IPS-NIHi7 (cell line): ENCODE measurements around the gene MYL7.
A peak's percentile ranks its signal among the peaks of the same experiment; 100 is the strongest.

Experiments
- DNase-seq: peaks from one replicate; pipeline ENCODE4 v3.0.0; 2012; ENCODE audit warnings: mixed read lengths; ENCODE audit errors: extremely low spot score

The MYL7 gene

GRCh38 chr7:44150466-44150832 lies 9.3 kb upstream of the MYL7 start:
- DNase-seq = no peak

- no peak for DNase-seq
Measured at GRCh38 chr7:44149571-44150465, 8.7 kb upstream of the MYL7 start.

- DNase-seq = no peak
Measured at GRCh38 chr7:44148961-44149536, 7.9 kb upstream of the MYL7 start.

- no peak for DNase-seq
Measured at GRCh38 chr7:44148166-44148565, 7.0 kb upstream of the MYL7 start.

GRCh38 chr7:44147026-44147991 lies 6.2 kb upstream of the MYL7 start:
- DNase-seq = no peak

- DNase-seq = peak; percentile 99
Measured at GRCh38 chr7:44145969-44146911, 5.1 kb upstream of the MYL7 start.

GRCh38 chr7:44145479-44145968 lies 4.4 kb upstream of the MYL7 start:
- no peak for DNase-seq

- no peak for DNase-seq
Measured at GRCh38 chr7:44144968-44145478, 3.9 kb upstream of the MYL7 start.

GRCh38 chr7:44144426-44144967 lies 3.4 kb upstream of the MYL7 start:
- DNase-seq = no peak

GRCh38 chr7:44143646-44144250 lies 2.6 kb upstream of the MYL7 start:
- no peak for DNase-seq

- no peak for DNase-seq
Measured at GRCh38 chr7:44142028-44142427, 896 bp upstream of the MYL7 start.

GRCh38 chr7:44140341-44140740 lies 791 bp downstream of the MYL7 start:
- DNase-seq = no peak

GRCh38 chr7:44139311-44140010 lies 1.7 kb downstream of the MYL7 start:
- no peak for DNase-seq

- DNase-seq = no peak
Measured at GRCh38 chr7:44138698-44139097, 2.4 kb downstream of the MYL7 start.

GRCh38 chr7:44136731-44137130 lies 4.4 kb downstream of the MYL7 start:
- no peak for DNase-seq

- DNase-seq = no peak
Measured at GRCh38 chr7:44134943-44135628, 6.0 kb downstream of the MYL7 start.

- no peak for DNase-seq
Measured at GRCh38 chr7:44133295-44133694, 7.8 kb downstream of the MYL7 start.

GRCh38 chr7:44132039-44132438 lies 9.1 kb downstream of the MYL7 start:
- DNase-seq = no peak
